ENCODE results near the gene TGFB1I1. TPM values are rescaled to one million over a fixed set of nuclear protein-coding genes. Genes with fewer than 3 reads are reported as not detected.

The TGFB1I1 gene
- total RNA-seq, 1 donor from 2014 or later = 66.3 TPM

- DNase-seq (ENCODE audit: low spot score) (no peak), ATAC-seq (no peak)
- intact Hi-C loops (cut with DNase I) = no loop called here
Observed at GRCh38 chr16:31465788-31466370, 6.1 kb upstream of the TGFB1I1 start.

GRCh38 chr16:31466381-31466841 is 5.5 kb upstream of the TGFB1I1 start:
- DNase-seq (ENCODE audit: low spot score) = no peak

GRCh38 chr16:31467151-31467773 is 4.7 kb upstream of the TGFB1I1 start:
- ATAC-seq (no peak), DNase-seq (ENCODE audit: low spot score) (no peak)
- intact Hi-C loops (cut with DNase I) = no loop called here

More at GRCh38 chr16:31466381-31466841, 5.5 kb upstream of the TGFB1I1 start:
- intact Hi-C loops (cut with DNase I) = no loop called here
- no peak for ATAC-seq

GRCh38 chr16:31467858-31468257 is 4.1 kb upstream of the TGFB1I1 start:
- DNase-seq (ENCODE audit: low spot score) = no peak
- intact Hi-C loops (cut with DNase I) = no loop called here
- ATAC-seq = no peak

GRCh38 chr16:31470615-31471014 is 1.3 kb upstream of the TGFB1I1 start:
- ATAC-seq (no peak), DNase-seq (ENCODE audit: low spot score) (no peak)
- intact Hi-C loops (cut with DNase I) = no loop called here

GRCh38 chr16:31471241-31471874 is 594 bp upstream of the TGFB1I1 start:
- intact Hi-C loops (cut with DNase I) = no loop called here
- ATAC-seq (no peak), DNase-seq (ENCODE audit: low spot score) (no peak)

GRCh38 chr16:31472709-31473203 is 804 bp downstream of the TGFB1I1 start:
- intact Hi-C loops (cut with DNase I) = no loop called here
- DNase-seq (ENCODE audit: low spot score) (peak; percentile 94), ATAC-seq (peak; percentile 93)

- ATAC-seq (peak; percentile 1), DNase-seq (ENCODE audit: low spot score) (no peak)
- intact Hi-C loops (cut with DNase I) = no loop called here
Observed at GRCh38 chr16:31473264-31473984, 1.5 kb downstream of the TGFB1I1 start.

- DNase-seq (ENCODE audit: low spot score) (no peak), ATAC-seq (no peak)
- intact Hi-C loops (cut with DNase I) = no loop called here
Observed at GRCh38 chr16:31474173-31474714, 2.3 kb downstream of the TGFB1I1 start.

- DNase-seq (ENCODE audit: low spot score) = no peak
- intact Hi-C loops (cut with DNase I) = no loop called here
- ATAC-seq = no peak
Observed at GRCh38 chr16:31474773-31475738, 3.1 kb downstream of the TGFB1I1 start.

- no peak for DNase-seq (ENCODE audit: low spot score)
- intact Hi-C loops (cut with DNase I) = no loop called here
- no peak for ATAC-seq
Observed at GRCh38 chr16:31475946-31476302, 4.0 kb downstream of the TGFB1I1 start.

GRCh38 chr16:31476303-31477219 is 4.6 kb downstream of the TGFB1I1 start:
- DNase-seq (ENCODE audit: low spot score) = peak; percentile 86
- peak; percentile 40 for ATAC-seq
- intact Hi-C loops (cut with DNase I) = no loop called here

- no peak for ATAC-seq
- intact Hi-C loops (cut with DNase I) = no loop called here
Observed at GRCh38 chr16:31477220-31478216, 5.6 kb downstream of the TGFB1I1 start.

GRCh38 chr16:31478956-31479355 is 7.0 kb downstream of the TGFB1I1 start:
- no peak for DNase-seq (ENCODE audit: low spot score)
- intact Hi-C loops (cut with DNase I) = no loop called here

More at GRCh38 chr16:31477220-31478216, 5.6 kb downstream of the TGFB1I1 start:
- DNase-seq (ENCODE audit: low spot score) = no peak

GRCh38 chr16:31479751-31480150 is 7.8 kb downstream of the TGFB1I1 start:
- DNase-seq (ENCODE audit: low spot score) = no peak
- intact Hi-C loops (cut with DNase I) = no loop called here
- no peak for ATAC-seq

More at GRCh38 chr16:31478956-31479355, 7.0 kb downstream of the TGFB1I1 start:
- ATAC-seq = no peak

All from sciatic nerve (tissue), 2 donors.